ENCODE data around the gene MAP6D1. TPM values are rescaled to one million over a fixed set of nuclear protein-coding genes. Genes with fewer than 3 reads are reported as not detected.

The MAP6D1 gene
- total RNA-seq, 1 donor: 3.5 TPM

GRCh38 chr3:183818041-183818620 is 7.2 kb downstream of the MAP6D1 start:
- no peak overlapping the region for H3K4me3 ChIP-seq (ENCODE audit: low read depth, low read length)
- TF ChIP-seq, protein P1, sequence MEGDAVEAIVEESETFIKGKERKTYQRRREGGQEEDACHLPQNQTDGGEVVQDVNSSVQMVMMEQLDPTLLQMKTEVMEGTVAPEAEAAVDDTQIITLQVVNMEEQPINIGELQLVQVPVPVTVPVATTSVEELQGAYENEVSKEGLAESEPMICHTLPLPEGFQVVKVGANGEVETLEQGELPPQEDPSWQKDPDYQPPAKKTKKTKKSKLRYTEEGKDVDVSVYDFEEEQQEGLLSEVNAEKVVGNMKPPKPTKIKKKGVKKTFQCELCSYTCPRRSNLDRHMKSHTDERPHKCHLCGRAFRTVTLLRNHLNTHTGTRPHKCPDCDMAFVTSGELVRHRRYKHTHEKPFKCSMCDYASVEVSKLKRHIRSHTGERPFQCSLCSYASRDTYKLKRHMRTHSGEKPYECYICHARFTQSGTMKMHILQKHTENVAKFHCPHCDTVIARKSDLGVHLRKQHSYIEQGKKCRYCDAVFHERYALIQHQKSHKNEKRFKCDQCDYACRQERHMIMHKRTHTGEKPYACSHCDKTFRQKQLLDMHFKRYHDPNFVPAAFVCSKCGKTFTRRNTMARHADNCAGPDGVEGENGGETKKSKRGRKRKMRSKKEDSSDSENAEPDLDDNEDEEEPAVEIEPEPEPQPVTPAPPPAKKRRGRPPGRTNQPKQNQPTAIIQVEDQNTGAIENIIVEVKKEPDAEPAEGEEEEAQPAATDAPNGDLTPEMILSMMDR (IDR thresholded peaks at IDR 0.05; ENCODE audit: insufficient read depth, low read depth, low read length): no peak
- no peak for DNase-seq (ENCODE audit: low read depth)

GRCh38 chr3:183817639-183818038 is 7.7 kb downstream of the MAP6D1 start:
- TF ChIP-seq, protein P1 (IDR thresholded peaks at IDR 0.05; ENCODE audit: insufficient read depth, low read depth, low read length): no peak
- no peak for DNase-seq (ENCODE audit: low read depth)
- H3K4me3 ChIP-seq (ENCODE audit: low read depth, low read length): no peak overlapping the region

GRCh38 chr3:183816681-183817510 is 8.5 kb downstream of the MAP6D1 start:
- no peak for DNase-seq (ENCODE audit: low read depth)
- TF ChIP-seq, protein P1 (IDR thresholded peaks at IDR 0.05; ENCODE audit: insufficient read depth, low read depth, low read length): no peak

DNA sequence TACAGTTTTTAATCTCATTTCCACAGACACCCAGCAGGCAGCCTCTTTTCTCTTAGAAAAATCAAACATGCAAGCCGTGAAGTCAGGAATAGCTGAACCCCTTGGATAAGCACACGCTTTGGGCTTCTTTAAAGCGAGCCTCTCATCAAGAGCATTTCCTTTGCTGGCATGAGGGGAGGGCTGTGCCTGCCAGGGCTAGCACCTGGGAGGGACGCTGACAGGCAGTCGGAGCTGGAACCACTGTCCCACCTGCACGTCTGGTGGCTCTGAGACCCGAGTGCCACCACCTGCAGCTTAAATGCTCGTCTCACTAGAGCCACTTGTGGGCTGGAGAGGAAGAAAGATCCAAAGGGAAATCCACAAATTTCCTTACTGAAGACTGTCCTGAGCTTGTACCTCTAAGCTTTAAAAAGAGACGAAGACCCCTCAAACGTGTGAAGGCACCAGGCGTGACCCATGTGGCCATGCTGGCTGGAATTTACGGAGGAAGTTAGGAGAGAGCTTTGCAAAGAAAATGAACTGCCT is 9.4 kb downstream of the MAP6D1 start:
- H3K4me3 ChIP-seq (ENCODE audit: low read depth, low read length): no peak overlapping the region
- no peak for DNase-seq (ENCODE audit: low read depth)
- TF ChIP-seq, protein P1 (IDR thresholded peaks at IDR 0.05; ENCODE audit: insufficient read depth, low read depth, low read length): no peak

More at GRCh38 chr3:183816681-183817510, 8.5 kb downstream of the MAP6D1 start:
- no peak overlapping the region for H3K4me3 ChIP-seq (ENCODE audit: low read depth, low read length)

DNA sequence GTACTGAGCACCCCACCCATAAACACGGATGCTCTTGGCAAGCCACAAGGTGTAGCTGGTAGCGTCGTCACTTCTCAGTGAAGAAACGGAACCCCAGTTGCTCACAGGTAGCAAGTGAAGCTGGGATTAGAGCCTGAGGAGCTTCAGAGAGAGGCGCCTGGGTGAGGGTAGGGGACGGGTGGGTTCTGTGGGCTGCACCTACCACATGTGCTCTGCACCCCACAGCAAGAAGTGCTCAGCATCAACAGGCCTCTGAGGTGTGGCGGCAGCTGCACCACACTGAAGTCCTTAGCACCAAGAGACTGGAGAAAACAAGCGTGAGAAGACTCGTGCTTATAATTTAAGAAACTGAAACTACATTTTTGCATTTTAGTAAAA is 9.8 kb downstream of the MAP6D1 start:
- no peak overlapping the region for H3K4me3 ChIP-seq (ENCODE audit: low read depth, low read length)
- no peak for DNase-seq (ENCODE audit: low read depth)
- TF ChIP-seq, protein P1 (IDR thresholded peaks at IDR 0.05; ENCODE audit: insufficient read depth, low read depth, low read length): no peak

DNA sequence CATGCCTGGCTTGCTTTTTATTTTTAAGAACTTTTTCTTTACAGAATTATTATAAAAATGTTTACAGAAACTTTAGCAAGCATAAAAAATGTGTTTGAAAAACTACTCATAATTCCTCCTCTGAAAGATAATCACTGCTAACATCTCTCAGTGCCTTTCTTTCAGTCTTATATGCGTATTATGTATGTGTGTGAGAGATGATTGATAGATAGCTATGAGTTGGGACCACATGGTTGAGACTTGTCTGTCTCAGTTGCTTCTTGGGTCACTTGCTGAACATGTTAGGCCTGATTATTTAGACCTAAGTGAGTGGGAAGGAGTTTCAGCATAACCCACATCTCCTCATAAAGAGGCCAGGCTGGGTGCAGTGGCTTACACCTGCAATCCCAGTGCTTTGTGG is 11.1 kb downstream of the MAP6D1 start:
- DNase-seq (ENCODE audit: low read depth): no peak
- H3K4me3 ChIP-seq (ENCODE audit: low read depth, low read length): no peak overlapping the region
- TF ChIP-seq, protein P1 (IDR thresholded peaks at IDR 0.05; ENCODE audit: insufficient read depth, low read depth, low read length): no peak
